ENCODE results near the gene ECI2.

DNA sequence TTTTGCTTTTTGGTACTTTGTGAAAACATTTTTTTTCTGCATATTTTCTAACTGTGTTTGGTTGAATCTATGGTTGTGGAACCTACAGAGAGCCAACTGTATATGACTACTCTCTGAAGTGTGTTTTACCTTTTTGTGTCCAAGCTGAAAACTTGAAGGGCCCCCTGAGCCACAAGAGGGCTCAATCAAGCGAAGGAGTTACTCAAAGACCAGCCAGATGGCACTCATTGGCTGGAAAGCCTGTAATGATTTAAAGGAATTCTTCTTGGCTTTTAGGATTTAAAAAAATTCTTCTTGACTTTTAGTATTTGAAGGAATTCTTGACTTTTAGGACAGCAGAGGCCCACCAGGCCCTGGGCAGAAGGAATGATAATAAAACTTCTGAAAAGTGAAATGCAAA, 27.0 kb upstream of the ECI2 start:
- TF ChIP-seq, protein P1, sequence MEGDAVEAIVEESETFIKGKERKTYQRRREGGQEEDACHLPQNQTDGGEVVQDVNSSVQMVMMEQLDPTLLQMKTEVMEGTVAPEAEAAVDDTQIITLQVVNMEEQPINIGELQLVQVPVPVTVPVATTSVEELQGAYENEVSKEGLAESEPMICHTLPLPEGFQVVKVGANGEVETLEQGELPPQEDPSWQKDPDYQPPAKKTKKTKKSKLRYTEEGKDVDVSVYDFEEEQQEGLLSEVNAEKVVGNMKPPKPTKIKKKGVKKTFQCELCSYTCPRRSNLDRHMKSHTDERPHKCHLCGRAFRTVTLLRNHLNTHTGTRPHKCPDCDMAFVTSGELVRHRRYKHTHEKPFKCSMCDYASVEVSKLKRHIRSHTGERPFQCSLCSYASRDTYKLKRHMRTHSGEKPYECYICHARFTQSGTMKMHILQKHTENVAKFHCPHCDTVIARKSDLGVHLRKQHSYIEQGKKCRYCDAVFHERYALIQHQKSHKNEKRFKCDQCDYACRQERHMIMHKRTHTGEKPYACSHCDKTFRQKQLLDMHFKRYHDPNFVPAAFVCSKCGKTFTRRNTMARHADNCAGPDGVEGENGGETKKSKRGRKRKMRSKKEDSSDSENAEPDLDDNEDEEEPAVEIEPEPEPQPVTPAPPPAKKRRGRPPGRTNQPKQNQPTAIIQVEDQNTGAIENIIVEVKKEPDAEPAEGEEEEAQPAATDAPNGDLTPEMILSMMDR (IDR thresholded peaks at IDR 0.05): no peak
- no peak for TF ChIP-seq POLR2A (IDR thresholded peaks at IDR 0.05)
